Hematopoietic multipotent progenitor cell treated with erythropoietin and hydrocortisone succinate and interleukin-3 and kit ligand, for 6 days (in vitro differentiated cells): ENCODE data around the gene EID3.

Experiments
- DNase-seq: peaks from one replicate; pipeline ENCODE4 v3.0.0-alpha.2; 2015

EID3 gene

GRCh38 chr12:104290320-104290719, 13.2 kb upstream of the EID3 start:
- DNase-seq, result no peak

- no peak for DNase-seq
Observed at GRCh38 chr12:104290855-104291254, 12.7 kb upstream of the EID3 start.

- no peak for DNase-seq
Observed at GRCh38 chr12:104291867-104292524, 11.5 kb upstream of the EID3 start.

GRCh38 chr12:104292872-104293794, 10.4 kb upstream of the EID3 start:
- no peak for DNase-seq

GRCh38 chr12:104294158-104294859, 9.2 kb upstream of the EID3 start:
- peak; percentile 61 for DNase-seq

GRCh38 chr12:104294927-104295668, 8.4 kb upstream of the EID3 start:
- no peak for DNase-seq

- DNase-seq, result no peak
Observed at GRCh38 chr12:104295954-104296353, 7.6 kb upstream of the EID3 start.

GRCh38 chr12:104296718-104297117, 6.8 kb upstream of the EID3 start:
- no peak for DNase-seq

- DNase-seq, result no peak
Observed at GRCh38 chr12:104297477-104298113, 5.9 kb upstream of the EID3 start.

GRCh38 chr12:104299842-104300481, 3.6 kb upstream of the EID3 start:
- no peak for DNase-seq

GRCh38 chr12:104304261-104305009, 896 bp downstream of the EID3 start:
- DNase-seq, result no peak

- no peak for DNase-seq
Observed at GRCh38 chr12:104305349-104305748, 1.8 kb downstream of the EID3 start.

- DNase-seq, result no peak
Observed at GRCh38 chr12:104306376-104306775, 2.8 kb downstream of the EID3 start.

GRCh38 chr12:104306943-104307654, 3.6 kb downstream of the EID3 start:
- no peak for DNase-seq

- no peak for DNase-seq
Observed at GRCh38 chr12:104307655-104308000, 4.1 kb downstream of the EID3 start.

GRCh38 chr12:104309446-104309993, 6.0 kb downstream of the EID3 start:
- DNase-seq, result no peak

GRCh38 chr12:104310751-104311633, 7.5 kb downstream of the EID3 start:
- peak; percentile 54 for DNase-seq

- DNase-seq, result no peak
Observed at GRCh38 chr12:104312202-104312601, 8.7 kb downstream of the EID3 start.

GRCh38 chr12:104312654-104313053, 9.1 kb downstream of the EID3 start:
- no peak for DNase-seq
